WTC11 (cell line): Measurements from ENCODE around the gene GOLGA7B.
"Not testable (repeated sequence)": the region's sequence is repeated elsewhere in the genome, so short reads cannot be mapped to it uniquely, and the experiment has no call there.

Source experiments
- CTCF ChIP-seq: fragments of 200-600 bp; IDR thresholded peaks from 2 replicates; pipeline ENCODE4 v1.8.0; 2022; ENCODE audit warnings: antibody characterized with exemption
- ETV6 ChIP-seq: sonication (generic); formaldehyde crosslinking; IDR thresholded peaks from 2 replicates; pipeline ENCODE4 v1.8.1; 2022; ENCODE audit warnings: mild to moderate bottlenecking, missing genetic modification reagents
- MAX ChIP-seq: sonication (generic); formaldehyde crosslinking; IDR thresholded peaks from 2 replicates; pipeline ENCODE4 v1.8.0; 2022; ENCODE audit warnings: mild to moderate bottlenecking, missing genetic modification reagents
- NFYB ChIP-seq: sonication (generic); formaldehyde crosslinking; conservative IDR thresholded peaks from 2 replicates; pipeline ENCODE4 v1.8.0; 2022; ENCODE audit warnings: low read depth, missing genetic modification reagents
- RORB ChIP-seq: fragments of 250-450 bp; sonication (Bioruptor Pico); IDR thresholded peaks from 2 replicates; pipeline ENCODE4 v1.9.0; 2021; ENCODE audit warnings: mild to moderate bottlenecking
- STAT6 ChIP-seq: sonication (generic); formaldehyde crosslinking; conservative IDR thresholded peaks from 2 replicates; pipeline ENCODE4 v1.8.1; 2023; ENCODE audit warnings: mild to moderate bottlenecking, low read depth, missing genetic modification reagents, moderate library complexity
- USF1 ChIP-seq: sonication (generic); formaldehyde crosslinking; IDR thresholded peaks from 2 replicates; pipeline ENCODE4 v1.8.0; 2022; ENCODE audit warnings: mild to moderate bottlenecking, missing genetic modification reagents
- USF2 ChIP-seq: sonication (generic); formaldehyde crosslinking; IDR thresholded peaks from 2 replicates; pipeline ENCODE4 v1.8.1; 2023; ENCODE audit warnings: mild to moderate bottlenecking, missing genetic modification reagents, moderate library complexity
- ZMAT4 ChIP-seq: fragments of 250-450 bp; sonication (Bioruptor Pico); IDR thresholded peaks from 2 replicates; pipeline ENCODE4 v1.9.0; 2021; ENCODE audit warnings: mild to moderate bottlenecking
- ZNF232 ChIP-seq: sonication (generic); formaldehyde crosslinking; IDR thresholded peaks from 2 replicates; pipeline ENCODE4 v1.8.0; 2022; ENCODE audit warnings: mild to moderate bottlenecking, missing genetic modification reagents
- ZNF416 ChIP-seq: fragments of 250-450 bp; sonication (Bioruptor Pico); IDR thresholded peaks from 2 replicates; pipeline ENCODE4 v1.9.0; 2021; ENCODE audit warnings: mild to moderate bottlenecking, inconsistent platforms
- ZNF423 ChIP-seq: fragments of 250-450 bp; sonication (Bioruptor Pico); IDR thresholded peaks from 2 replicates; pipeline ENCODE4 v2.1.2; 2022; ENCODE audit warnings: mild to moderate bottlenecking, moderate library complexity

GRCh38 chr10:97842114-97842513 lies 7.5 kb upstream of the GOLGA7B start:
- not testable (repeated sequence) for TF ChIP-seq USF1 (CRISPR knock-in tag); ZNF423; ZMAT4; RORB (CRISPR knock-in tag); NFYB (CRISPR knock-in tag); ZNF416 (CRISPR knock-in tag); CTCF; ETV6 (CRISPR knock-in tag); STAT6; MAX (CRISPR knock-in tag); ZNF232 (CRISPR knock-in tag); USF2 (CRISPR knock-in tag)
